Measurements from ENCODE around the gene KDM2B.

- TF ChIP-seq CTCF (conservative IDR thresholded peaks at IDR 0.05; ENCODE audit: low read depth, low read length) (0 out of 2 replicates have a peak, but pooled peaks have one; percentile 19), EZH2 (IDR thresholded peaks at IDR 0.05; ENCODE audit: borderline replicate concordance, low read depth, low read length, poor library complexity, severe bottlenecking) (no peak)
These were observed 197.2 kb downstream of the KDM2B start for GRCh38 chr12:121383601-121384021.
